ENCODE data around the gene SYNDIG1. TPM values are rescaled to one million over a fixed set of nuclear protein-coding genes. Genes with fewer than 3 reads are reported as not detected.

Gene SYNDIG1
- total RNA-seq, 1 donor from 2014 or later: 5.7 TPM

GRCh38 chr20:24588725-24589340 lies 119.4 kb downstream of the SYNDIG1 start:
- Histone ChIP-seq H2AFZ (ENCODE audit: low read depth, low read length) (no peak overlapping the region), H3K27ac (ENCODE audit: low read depth, low read length) (no peak overlapping the region), H3K9me3 (ENCODE audit: insufficient read depth, low read depth, low read length) (no peaks in the 10 kb centered on the region), H3K27me3 (ENCODE audit: insufficient read depth, low read length) (no peaks in the 10 kb centered on the region), H4K20me1 (ENCODE audit: insufficient read depth, low read length) (no peaks in the 10 kb centered on the region), H3K9ac (ENCODE audit: low read length) (no peak overlapping the region), H3K4me3 (ENCODE audit: insufficient read depth, low read depth, low read length) (no peak overlapping the region), H3K79me2 (ENCODE audit: insufficient read depth, low read length) (no peaks in the 10 kb centered on the region), H3K4me1 (ENCODE audit: insufficient read depth, low read length) (peaks cover 9% of the 10 kb centered on the region), H3K36me3 (ENCODE audit: insufficient read depth, low read length) (no peaks in the 10 kb centered on the region), H3K4me2 (ENCODE audit: low read length) (no peak overlapping the region)
- H3K36me3 Mint-ChIP-seq (ENCODE audit: low read depth, unreplicated experiment): peaks cover 11% of the 10 kb centered on the region
- H3K27me3 Mint-ChIP-seq (ENCODE audit: low read depth, unreplicated experiment): peaks cover 3% of the 10 kb centered on the region
- FAIRE-seq (no peak), DNase-seq (ENCODE audit: low read depth) (no peak)
- peaks cover 4% of the 10 kb centered on the region for H3K4me1 Mint-ChIP-seq (ENCODE audit: low read depth, unreplicated experiment)
- H3K27ac Mint-ChIP-seq (ENCODE audit: unreplicated experiment): no peak overlapping the region
- H3K9me3 Mint-ChIP-seq (ENCODE audit: unreplicated experiment): no peaks in the 10 kb centered on the region
- H3K4me3 Mint-ChIP-seq (ENCODE audit: unreplicated experiment): no peak overlapping the region
- TF ChIP-seq EZH2 (IDR thresholded peaks at IDR 0.05; ENCODE audit: insufficient read depth, low read length) (no peak), CTCF (IDR thresholded peaks at IDR 0.05; ENCODE audit: insufficient read depth, low read depth, low read length) (no peak)

GRCh38 chr20:24589381-24589780 lies 120.0 kb downstream of the SYNDIG1 start:
- Histone ChIP-seq H3K27me3 (ENCODE audit: insufficient read depth, low read length) (no peaks in the 10 kb centered on the region), H4K20me1 (ENCODE audit: insufficient read depth, low read length) (no peaks in the 10 kb centered on the region), H3K36me3 (ENCODE audit: insufficient read depth, low read length) (no peaks in the 10 kb centered on the region), H3K9ac (ENCODE audit: low read length) (no peak overlapping the region), H3K4me2 (ENCODE audit: low read length) (no peak overlapping the region), H3K9me3 (ENCODE audit: insufficient read depth, low read depth, low read length) (no peaks in the 10 kb centered on the region), H3K79me2 (ENCODE audit: insufficient read depth, low read length) (no peaks in the 10 kb centered on the region), H2AFZ (ENCODE audit: low read depth, low read length) (no peak overlapping the region), H3K4me3 (ENCODE audit: insufficient read depth, low read depth, low read length) (no peak overlapping the region), H3K27ac (ENCODE audit: low read depth, low read length) (no peak overlapping the region), H3K4me1 (ENCODE audit: insufficient read depth, low read length) (peaks cover 6% of the 10 kb centered on the region)
- TF ChIP-seq EZH2 (IDR thresholded peaks at IDR 0.05; ENCODE audit: insufficient read depth, low read length) (no peak), CTCF (IDR thresholded peaks at IDR 0.05; ENCODE audit: insufficient read depth, low read depth, low read length) (no peak)
- DNase-seq (ENCODE audit: low read depth): no peak
- peaks cover 11% of the 10 kb centered on the region for H3K36me3 Mint-ChIP-seq (ENCODE audit: low read depth, unreplicated experiment)
- no peak for FAIRE-seq
- H3K4me1 Mint-ChIP-seq (ENCODE audit: low read depth, unreplicated experiment): peaks cover 3% of the 10 kb centered on the region
- peaks cover 3% of the 10 kb centered on the region for H3K27me3 Mint-ChIP-seq (ENCODE audit: low read depth, unreplicated experiment)
- H3K27ac Mint-ChIP-seq (ENCODE audit: unreplicated experiment): no peak overlapping the region
- no peak overlapping the region for H3K4me3 Mint-ChIP-seq (ENCODE audit: unreplicated experiment)
- H3K9me3 Mint-ChIP-seq (ENCODE audit: unreplicated experiment): peaks cover 2% of the 10 kb centered on the region

- Histone ChIP-seq H3K4me1 (ENCODE audit: insufficient read depth, low read length) (peaks cover 2% of the 10 kb centered on the region), H3K4me3 (ENCODE audit: insufficient read depth, low read depth, low read length) (no peak overlapping the region), H3K36me3 (ENCODE audit: insufficient read depth, low read length) (no peaks in the 10 kb centered on the region), H3K4me2 (ENCODE audit: low read length) (no peak overlapping the region), H4K20me1 (ENCODE audit: insufficient read depth, low read length) (no peaks in the 10 kb centered on the region), H3K79me2 (ENCODE audit: insufficient read depth, low read length) (no peaks in the 10 kb centered on the region), H2AFZ (ENCODE audit: low read depth, low read length) (no peak overlapping the region), H3K9ac (ENCODE audit: low read length) (no peak overlapping the region), H3K9me3 (ENCODE audit: insufficient read depth, low read depth, low read length) (no peaks in the 10 kb centered on the region), H3K27ac (ENCODE audit: low read depth, low read length) (no peak overlapping the region), H3K27me3 (ENCODE audit: insufficient read depth, low read length) (no peaks in the 10 kb centered on the region)
- Mint-ChIP-seq H3K4me3 (ENCODE audit: unreplicated experiment) (no peak overlapping the region), H3K36me3 (ENCODE audit: low read depth, unreplicated experiment) (peaks cover 11% of the 10 kb centered on the region), H3K4me1 (ENCODE audit: low read depth, unreplicated experiment) (peaks cover under 1% of the 10 kb centered on the region), H3K27ac (ENCODE audit: unreplicated experiment) (no peak overlapping the region), H3K9me3 (ENCODE audit: unreplicated experiment) (peaks cover 3% of the 10 kb centered on the region), H3K27me3 (ENCODE audit: low read depth, unreplicated experiment) (peaks cover 3% of the 10 kb centered on the region)
- no peak for TF ChIP-seq EZH2 (IDR thresholded peaks at IDR 0.05; ENCODE audit: insufficient read depth, low read length)
- TF ChIP-seq CTCF (IDR thresholded peaks at IDR 0.05; ENCODE audit: insufficient read depth, low read depth, low read length): no peak
- FAIRE-seq (no peak), DNase-seq (ENCODE audit: low read depth) (no peak)
These were observed 120.4 kb downstream of the SYNDIG1 start for GRCh38 chr20:24589815-24590177.

All from astrocyte (in vitro differentiated cells and primary cell).